GM23248 (cell line): ENCODE measurements around the gene ROCK2. TPM values are rescaled to one million over a fixed set of nuclear protein-coding genes. Genes with fewer than 3 reads are reported as not detected.
A peak's percentile ranks its signal among the peaks of the same experiment; 100 is the strongest.

Experiments used
- DNase-seq: peaks from one replicate; pipeline ENCODE4 v3.0.0-alpha.2; 2015
- H2AFZ ChIP-seq: fragments of 200-600 bp; sonication (generic); 2 replicates; pipeline ENCODE4 v1.6.1; 2016; ENCODE audit warnings: antibody characterized with exemption
- H3F3A ChIP-seq: fragments of 200-600 bp; sonication (generic); 2 replicates; pipeline ENCODE4 v1.6.1; 2016; ENCODE audit warnings: mild to moderate bottlenecking, antibody characterized with exemption, mixed run types; ENCODE audit not compliant: insufficient read depth
- H3K27ac ChIP-seq: fragments of 200-600 bp; sonication (generic); 2 replicates; pipeline ENCODE4 v1.5.1; 2016; ENCODE audit warnings: mild to moderate bottlenecking
- H3K27me3 ChIP-seq: fragments of 200-600 bp; sonication (generic); replicated peaks from 2 replicates; pipeline ENCODE4 v1.6.1; 2016; ENCODE audit warnings: mild to moderate bottlenecking; ENCODE audit not compliant: insufficient read depth
- H3K36me3 ChIP-seq: fragments of 200-600 bp; sonication (generic); 2 replicates; pipeline ENCODE4 v1.6.1; 2016; ENCODE audit warnings: low read depth, mild to moderate bottlenecking
- H3K4me1 ChIP-seq: fragments of 200-600 bp; sonication (generic); 2 replicates; pipeline ENCODE4 v1.6.1; 2016; ENCODE audit warnings: mild to moderate bottlenecking; ENCODE audit not compliant: insufficient read depth
- H3K4me2 ChIP-seq: fragments of 200-600 bp; sonication (generic); one replicate; pipeline ENCODE4 v1.6.1; 2016; ENCODE audit warnings: mild to moderate bottlenecking; ENCODE audit not compliant: unreplicated experiment
- H3K4me3 ChIP-seq: fragments of 200-600 bp; sonication (generic); 2 replicates; pipeline ENCODE4 v1.5.1; 2016; ENCODE audit warnings: mild to moderate bottlenecking
- H3K79me2 ChIP-seq: fragments of 200-600 bp; sonication (generic); 2 replicates; pipeline ENCODE4 v1.6.1; 2016; ENCODE audit warnings: mild to moderate bottlenecking; ENCODE audit not compliant: insufficient read depth
- H3K9ac ChIP-seq: fragments of 200-600 bp; sonication (generic); 2 replicates; pipeline ENCODE4 v1.6.1; 2016; ENCODE audit warnings: mild to moderate bottlenecking
- H3K9me2 ChIP-seq: fragments of 200-600 bp; sonication (generic); 2 replicates; pipeline ENCODE4 v1.6.1; 2016; ENCODE audit warnings: mixed run types, mild to moderate bottlenecking, moderate library complexity; ENCODE audit not compliant: insufficient read depth
- H3K9me3 ChIP-seq: fragments of 200-600 bp; sonication (generic); one replicate; pipeline ENCODE4 v1.6.1; 2017; ENCODE audit warnings: low read depth
- H4K20me1 ChIP-seq: fragments of 200-600 bp; sonication (generic); 2 replicates; pipeline ENCODE4 v1.6.0; 2016; ENCODE audit not compliant: insufficient read depth
- EZH2 ChIP-seq: fragments of 200-600 bp; sonication (generic); IDR thresholded peaks from 2 replicates; pipeline ENCODE4 v1.6.1; 2018; ENCODE audit warnings: antibody characterized with exemption, mild to moderate bottlenecking; ENCODE audit not compliant: insufficient read depth, poor library complexity, severe bottlenecking
- EZH2phosphoT487 ChIP-seq: fragments of 200-600 bp; sonication (generic); IDR thresholded peaks from 2 replicates; pipeline ENCODE4 v1.6.1; 2018; ENCODE audit warnings: antibody characterized with exemption, moderate library complexity, mild to moderate bottlenecking, low read depth; ENCODE audit not compliant: insufficient read depth
- WGBS, 2 experiments: methylation state at CpG; one replicate each; pipeline ENCODE4 v1.1.6; 2015 to 2017; ENCODE audit warnings: low lambda C conversion rate in 2 of 2, low coverage in 1 of 2; ENCODE audit errors: missing lambda C conversion rate in 2 of 2; 5-methylcytosine and 5-hydroxymethylcytosine counted together
- in situ Hi-C: fragments of 300-500 bp; cut with MboI; formaldehyde crosslinking; loops from 2 replicates; pipeline ENCODE4 v1.15.0; 2020
- polyA plus RNA-seq: library from polyadenylated mRNA; unstranded; fragments of >200 nt; fragmentation: Nextera tagmentation; extraction: Ambion mirVana; gene quantifications from 2 replicates; pipeline ENCODE4 v1.2.1, GENCODE V29; 2016
- total RNA-seq: library from RNA; depleted of rRNA; stranded (reverse); fragments of >200 nt; shearing (Covaris generic); gene quantifications from 2 replicates; pipeline ENCODE4 v1.2.3, GENCODE V29; 2014

Gene ROCK2
- total and polyA plus RNA-seq, 2 experiments from 2014 or later: 19.9 to 38.3 TPM

- H3K4me2 ChIP-seq: peak overlapping the region; percentile 93
- H4K20me1 ChIP-seq: no peaks in the 10 kb centered on the region
- H2AFZ ChIP-seq: peak overlapping the region; percentile 87; the same call in 1 of the 2 replicates
- no peak overlapping the region; the same call in 1 of the 2 replicates for H3K4me3 ChIP-seq
- peaks cover 19% of the 10 kb centered on the region for H3K4me1 ChIP-seq
- no peaks in the 10 kb centered on the region for H3K9me3 ChIP-seq
- DNase-seq: peak; percentile 36
- no peaks in the 10 kb centered on the region for H3K9me2 ChIP-seq
- no peaks in the 10 kb centered on the region for H3K27me3 ChIP-seq
- peak overlapping the region; percentile 95 for H3K27ac ChIP-seq
- in situ Hi-C loops: no loop called here
- 83 to 85% methylated on average over 4 of the region's 4 CpGs for WGBS, 2 experiments
- H3F3A ChIP-seq: peaks cover 34% of the 10 kb centered on the region
- TF ChIP-seq EZH2: no peak
- H3K79me2 ChIP-seq: peaks cover 31% of the 10 kb centered on the region
- peak overlapping the region; percentile 90; the same call in 1 of the 2 replicates for H3K9ac ChIP-seq
- H3K36me3 ChIP-seq: no peaks in the 10 kb centered on the region
Measured at GRCh38 chr2:11346023-11346482, 1.6 kb upstream of the ROCK2 start.

- no peak for TF ChIP-seq EZH2phosphoT487
- no peak for TF ChIP-seq EZH2
- no peaks in the 10 kb centered on the region for H3K9me3 ChIP-seq
- in situ Hi-C loops: no loop called here
Measured at GRCh38 chr2:11344956-11345677, 681 bp upstream of the ROCK2 start.

GRCh38 chr2:11343650-11344341 lies 640 bp downstream of the ROCK2 start:
- in situ Hi-C loops: no loop called here
- peak overlapping the region; percentile 55 for H2AFZ ChIP-seq
- H3K79me2 ChIP-seq: peaks cover 53% of the 10 kb centered on the region
- peak overlapping the region; percentile 95 for H3K27ac ChIP-seq
- peaks cover 36% of the 10 kb centered on the region for H3K4me1 ChIP-seq
- TF ChIP-seq EZH2: no peak
- TF ChIP-seq EZH2phosphoT487: no peak
- peaks cover 38% of the 10 kb centered on the region for H3F3A ChIP-seq
- H3K9me2 ChIP-seq: no peaks in the 10 kb centered on the region
- no peaks in the 10 kb centered on the region for H3K27me3 ChIP-seq
- WGBS, 2 experiments: 1 to 2% methylated on average over 16 to 18 of the region's 55 CpGs
- no peaks in the 10 kb centered on the region for H3K36me3 ChIP-seq
- no peaks in the 10 kb centered on the region for H4K20me1 ChIP-seq
- H3K9ac ChIP-seq: peak overlapping the region; percentile 90
- H3K9me3 ChIP-seq: no peaks in the 10 kb centered on the region
- peak overlapping the region; percentile 89 for H3K4me2 ChIP-seq
- peak overlapping the region; percentile 94 for H3K4me3 ChIP-seq
- DNase-seq: peak; percentile 55

More at GRCh38 chr2:11344956-11345677, 681 bp upstream of the ROCK2 start:
- DNase-seq: peak; percentile 85
- Histone ChIP-seq H2AFZ (peak overlapping the region; percentile 87), H3K9me2 (no peaks in the 10 kb centered on the region), H3F3A (peaks cover 38% of the 10 kb centered on the region), H3K4me1 (peaks cover 27% of the 10 kb centered on the region), H3K36me3 (no peaks in the 10 kb centered on the region), H4K20me1 (no peaks in the 10 kb centered on the region), H3K4me3 (peak overlapping the region; percentile 94), H3K79me2 (peaks cover 40% of the 10 kb centered on the region), H3K4me2 (peak overlapping the region; percentile 93), H3K27me3 (no peaks in the 10 kb centered on the region), H3K27ac (peak overlapping the region; percentile 95), H3K9ac (peak overlapping the region; percentile 90)
- WGBS, 2 experiments: 0 to 3% methylated on average over 27 to 55 of the region's 58 CpGs

GRCh38 chr2:11343368-11343649 lies 1.1 kb downstream of the ROCK2 start:
- peak; percentile 55 for DNase-seq
- Histone ChIP-seq H3K9ac (peak overlapping the region; percentile 90), H3K36me3 (no peaks in the 10 kb centered on the region), H3K4me1 (peaks cover 36% of the 10 kb centered on the region), H3K27me3 (no peaks in the 10 kb centered on the region), H3K9me3 (no peaks in the 10 kb centered on the region), H3K4me2 (peak overlapping the region; percentile 89), H3F3A (peaks cover 38% of the 10 kb centered on the region), H4K20me1 (no peaks in the 10 kb centered on the region), H2AFZ (peak overlapping the region; percentile 55), H3K4me3 (peak overlapping the region; percentile 94), H3K27ac (peak overlapping the region; percentile 95), H3K9me2 (no peaks in the 10 kb centered on the region), H3K79me2 (peaks cover 58% of the 10 kb centered on the region)
- TF ChIP-seq EZH2 (no peak), EZH2phosphoT487 (no peak)
- WGBS, 2 experiments: 0 to 1% methylated on average over 7 of the region's 7 CpGs
- in situ Hi-C loops: no loop called here
